IMR-90 (cell line): Measurements from ENCODE around the gene TELO2. TPM values are rescaled to one million over a fixed set of nuclear protein-coding genes. Genes with fewer than 3 reads are reported as not detected.

Experiments
- ATAC-seq: fragments of 200-7000 bp; cut with Tn5 transposase; 2 replicates; pipeline ENCODE4 v1.9.1; 2020; ENCODE audit warnings: low read depth, mild to moderate bottlenecking, moderate library complexity
- BruUV-seq: library from RNA; stranded (reverse); fragments of 400-500 nt; replicated peaks from 2 replicates; lab custom pipeline; 2021; lab: Mats Ljungman, UMichigan
- CTCF ChIA-PET: fragments of 300-600 bp; formaldehyde crosslinking; extraction: SDS; loops from one replicate; lab custom pipeline; 2021; ENCODE audit warnings: antibody characterized with exemption; lab: Yijun Ruan, JAX
- POLR2A ChIA-PET: fragments of 300-600 bp; sonication (Branson Sonifier 250); formaldehyde crosslinking; loops from one replicate; lab custom pipeline; 2022; ENCODE audit warnings: antibody characterized with exemption; ENCODE audit not compliant: unreplicated experiment; lab: Charles Lee
- DNase-seq: peaks from one replicate; pipeline ENCODE4 v3.0.0; 2013
- H2AFZ ChIP-seq: replicated peaks from 2 replicates; pipeline ENCODE3; 2013; ENCODE audit warnings: low read length, mild to moderate bottlenecking; ENCODE audit not compliant: poor library complexity
- H2AK5ac ChIP-seq: 2 replicates; pipeline ENCODE4 v1.6.1; 2013; ENCODE audit warnings: low read depth, low read length, inconsistent platforms
- H2AK9ac ChIP-seq: replicated peaks from 2 replicates; pipeline ENCODE3; 2013; ENCODE audit warnings: mild to moderate bottlenecking, low read depth, low read length, moderate library complexity; ENCODE audit not compliant: poor library complexity
- H2BK120ac ChIP-seq: 2 replicates; pipeline ENCODE4 v1.6.1; 2013; ENCODE audit warnings: low read depth, low read length, inconsistent platforms
- H2BK15ac ChIP-seq: 3 replicates; pipeline ENCODE4 v1.6.1; 2013; ENCODE audit warnings: low read depth, low read length, inconsistent platforms
- H2BK20ac ChIP-seq: 2 replicates; pipeline ENCODE4 v1.6.1; 2013; ENCODE audit warnings: low read depth, mild to moderate bottlenecking, inconsistent platforms, low read length, moderate library complexity
- H2BK5ac ChIP-seq: 2 replicates; pipeline ENCODE4 v1.6.1; 2013; ENCODE audit warnings: mild to moderate bottlenecking, low read depth, low read length, inconsistent platforms; ENCODE audit not compliant: poor library complexity, severe bottlenecking
- H3K14ac ChIP-seq: replicated peaks from 2 replicates; pipeline ENCODE4 v1.6.1; 2013; ENCODE audit warnings: low read depth, low read length, inconsistent platforms
- H3K18ac ChIP-seq: 2 replicates; pipeline ENCODE4 v1.6.1; 2013; ENCODE audit warnings: low read depth, low read length, control low read depth
- H3K23ac ChIP-seq: 2 replicates; pipeline ENCODE4 v1.6.1; 2013; ENCODE audit warnings: low read depth, low read length, inconsistent platforms
- H3K27ac ChIP-seq: 2 replicates; pipeline ENCODE4 v1.5.1; 2013; ENCODE audit warnings: mild to moderate bottlenecking, control low read depth, low read length; ENCODE audit not compliant: insufficient read depth
- H3K27me3 ChIP-seq: 2 replicates; pipeline ENCODE4 v1.6.1; 2013; ENCODE audit warnings: low read length; ENCODE audit not compliant: control insufficient read depth, insufficient read depth
- H3K36me3 ChIP-seq: 2 replicates; pipeline ENCODE4 v1.6.1; 2013; ENCODE audit warnings: low read length, mixed read lengths; ENCODE audit not compliant: control insufficient read depth, insufficient read depth
- H3K4ac ChIP-seq: 2 replicates; pipeline ENCODE4 v1.6.1; 2013; ENCODE audit warnings: low read depth, low read length, inconsistent platforms
- H3K4me1 ChIP-seq: 2 replicates; pipeline ENCODE4 v1.6.1; 2013; ENCODE audit warnings: low read length, mixed read lengths; ENCODE audit not compliant: control insufficient read depth, insufficient read depth
- H3K4me2 ChIP-seq: 2 replicates; pipeline ENCODE4 v1.6.1; 2013; ENCODE audit warnings: low read depth, mild to moderate bottlenecking, control low read depth, low read length, moderate library complexity
- H3K4me3 ChIP-seq: 2 replicates; pipeline ENCODE4 v1.5.1; 2013; ENCODE audit warnings: low read depth, mild to moderate bottlenecking, control low read depth, low read length, moderate library complexity; ENCODE audit not compliant: insufficient read depth
- H3K56ac ChIP-seq: 2 replicates; pipeline ENCODE4 v1.6.1; 2013; ENCODE audit warnings: low read length, inconsistent platforms; ENCODE audit not compliant: insufficient read depth; ENCODE audit errors: extremely low read depth
- H3K79me1 ChIP-seq, 2 experiments: 2 replicates each; pipeline ENCODE4 v1.6.1; 2013; ENCODE audit warnings: low read length in 2 of 2, inconsistent platforms in 1 of 2, low read depth in 1 of 2
- H3K9ac ChIP-seq: 2 replicates; pipeline ENCODE4 v1.6.1; 2013; ENCODE audit warnings: low read depth, low read length, control low read depth
- H3K9me1 ChIP-seq: 2 replicates; pipeline ENCODE4 v1.6.1; 2013; ENCODE audit warnings: low read length, inconsistent platforms; ENCODE audit not compliant: insufficient read depth
- H3K9me3 ChIP-seq: 2 replicates; pipeline ENCODE4 v1.6.1; 2013; ENCODE audit warnings: low read length; ENCODE audit not compliant: control insufficient read depth, insufficient read depth
- H4K20me1 ChIP-seq: 2 replicates; pipeline ENCODE4 v1.6.1; 2013; ENCODE audit warnings: low read length, inconsistent platforms; ENCODE audit not compliant: insufficient read depth
- H4K5ac ChIP-seq: 2 replicates; pipeline ENCODE4 v1.6.1; 2013; ENCODE audit warnings: mild to moderate bottlenecking, low read depth, low read length, control low read depth
- H4K8ac ChIP-seq, 2 experiments: 2 replicates each; pipeline ENCODE4 v1.6.1; 2013; ENCODE audit warnings: low read depth in 2 of 2, low read length in 2 of 2, control low read depth in 1 of 2, inconsistent platforms in 1 of 2
- H4K91ac ChIP-seq: 2 replicates; pipeline ENCODE4 v1.6.1; 2013; ENCODE audit warnings: low read depth, low read length, inconsistent platforms; ENCODE audit not compliant: insufficient read depth
- CEBPB ChIP-seq: IDR thresholded peaks from 2 replicates; pipeline ENCODE4 v1.6.1; 2012; ENCODE audit warnings: low read depth, low read length, improper control_type of control experiment
- CTCF ChIP-seq: conservative IDR thresholded peaks from 2 replicates; pipeline ENCODE4 v1.5.1; 2012; ENCODE audit warnings: mild to moderate bottlenecking, low read depth, low read length, improper control_type of control experiment
- MAZ ChIP-seq: IDR thresholded peaks from 2 replicates; pipeline ENCODE4 v1.6.1; 2012; ENCODE audit warnings: low read depth, mild to moderate bottlenecking, low read length, improper control_type of control experiment, moderate library complexity, borderline replicate concordance
- WGBS, 2 experiments: methylation state at CpG; one replicate each; pipeline versions ENCODE4 v1.1.5 to v1.1.7; 2013; ENCODE audit warnings: missing lambda C conversion rate in 2 of 2; ENCODE audit not compliant: insufficient read length in 1 of 2; ENCODE audit errors: extremely low coverage in 2 of 2; 5-methylcytosine and 5-hydroxymethylcytosine counted together
- dilution Hi-C: fragments of 300-500 bp; cut with HindIII; formaldehyde crosslinking; loops from one replicate; pipeline ENCODE4 v1.14.3; 2018; ENCODE audit warnings: low sequenced_read_pairs; ENCODE audit not compliant: unreplicated experiment
- in situ Hi-C: fragments of 300-500 bp; cut with MboI; formaldehyde crosslinking; loops from 3 replicates; pipeline ENCODE4 v1.14.3; 2019; ENCODE audit warnings: low sequenced_read_pairs, inconsistent platforms, mixed read lengths
- intact Hi-C: fragments of 100-400 bp; cut with micrococcal nuclease; formaldehyde crosslinking; loops from 2 replicates; pipeline ENCODE4 v1.10.0; 2022
- polyA plus RNA-seq, 3 experiments: library from polyadenylated mRNA; depleted of rRNA; stranded (reverse); fragments of >200 nt; gene quantifications; 2 replicates each; pipeline ENCODE4 v1.2.3, GENCODE V29; 2012; ENCODE audit warnings: low replicate concordance in 1 of 3
- total RNA-seq: library from RNA; depleted of rRNA; stranded (reverse); fragments of >200 nt; gene quantifications from 2 replicates; pipeline ENCODE4 v1.2.3, GENCODE V29; 2012
- TF ChIP-seq, protein P1 (sequence below): fragments of 150-350 bp; IDR thresholded peaks from 2 replicates; pipeline ENCODE4 v1.6.1; 2017; ENCODE audit warnings: mild to moderate bottlenecking, antibody characterized with exemption, low read length, low read depth
- TF ChIP-seq, protein P2 (sequence below): fragments of 150-350 bp; IDR thresholded peaks from 2 replicates; pipeline ENCODE4 v1.6.1; 2016; ENCODE audit warnings: low read depth, mild to moderate bottlenecking, low read length, moderate library complexity, borderline replicate concordance

The TELO2 gene
- total and polyA plus RNA-seq, 2 of the 4 experiments (the other 2 are of a cell fraction), result 6.6 to 26.6 TPM

DNA sequence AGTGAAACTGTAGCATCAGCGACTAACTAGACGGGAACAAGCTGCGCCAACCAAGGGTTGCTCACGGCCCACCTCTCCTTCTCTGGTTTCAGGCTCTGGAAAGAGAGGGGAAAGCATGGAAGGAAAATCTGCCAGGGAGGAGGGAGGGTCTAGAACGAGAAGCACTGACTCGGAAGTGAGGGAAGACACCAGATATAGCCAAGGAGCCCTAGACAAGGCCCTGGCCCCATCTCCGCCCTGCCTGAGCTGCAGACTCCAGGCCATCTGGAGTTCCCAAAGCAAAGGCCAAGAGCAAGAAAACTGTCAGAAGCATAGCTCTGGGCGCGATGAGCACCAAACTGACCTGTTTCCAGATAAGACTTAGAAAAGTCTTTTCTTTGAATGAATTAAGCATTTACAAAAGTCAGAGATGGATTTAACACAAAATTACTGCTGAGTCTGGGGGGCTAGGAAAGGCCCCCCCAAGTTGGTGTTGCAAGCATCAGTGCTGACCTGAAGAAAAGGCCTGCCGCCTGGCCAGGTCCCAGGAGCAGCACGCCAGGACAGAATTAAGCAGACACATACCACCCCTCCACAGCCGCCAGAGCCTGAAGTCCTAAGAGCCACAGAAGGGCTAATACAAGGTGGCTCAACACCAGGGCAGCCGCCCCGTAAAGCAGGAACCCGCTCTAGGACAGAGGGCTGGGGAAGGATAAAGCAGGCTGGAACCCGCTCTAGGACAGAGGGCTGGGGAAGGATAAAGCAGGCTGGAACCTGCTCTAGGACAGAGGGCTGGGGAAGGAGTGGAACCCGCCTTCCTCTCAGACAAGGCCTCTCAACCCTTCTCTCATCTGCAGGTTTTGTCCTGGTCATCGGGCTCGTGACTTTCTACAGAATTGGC lies 61.0 kb downstream of the TELO2 start:
- in situ Hi-C loops, result no loop called here
- Histone ChIP-seq H4K20me1 (no peaks in the 10 kb centered on the region), H3K14ac (no peak overlapping the region), H3K36me3 (peaks cover 34% of the 10 kb centered on the region), H3K9ac (no peak overlapping the region), H3K9me3 (no peaks in the 10 kb centered on the region), H3K27me3 (no peaks in the 10 kb centered on the region), H3K4me1 (no peaks in the 10 kb centered on the region), H3K56ac (no peak overlapping the region), H2BK15ac (no peak overlapping the region), H4K8ac (no peak overlapping the region), H4K5ac (no peak overlapping the region), H2BK5ac (no peak overlapping the region), H3K18ac (no peak overlapping the region), H2BK20ac (no peak overlapping the region), H3K79me1 (peaks cover 0 to 10% of the 10 kb centered on the region in 2 experiments; a peak in 3 of 4 replicates), H3K27ac (no peak overlapping the region), H4K91ac (no peak overlapping the region), H3K4me2 (no peak overlapping the region), H3K23ac (no peak overlapping the region), H2AK9ac (no peak overlapping the region), H3K4me3 (no peak overlapping the region), H2AK5ac (no peak overlapping the region), H2BK120ac (no peak overlapping the region), H3K9me1 (no peaks in the 10 kb centered on the region), H3K4ac (no peak overlapping the region), H2AFZ (no peak overlapping the region)
- intact Hi-C loops, result no loop called here
- dilution Hi-C loops, result no loop called here
- no peak for ATAC-seq
- no peak for DNase-seq
- WGBS, 2 experiments, result 78% methylated on average over 5 of the region's 19 CpGs; no CpG with 5 or more reads in 1 of the 2 experiments
- no TSS peak for BruUV-seq
- CTCF ChIA-PET, result no interaction called here
- POLR2A ChIA-PET, result no interaction called here
- TF ChIP-seq, protein P1, sequence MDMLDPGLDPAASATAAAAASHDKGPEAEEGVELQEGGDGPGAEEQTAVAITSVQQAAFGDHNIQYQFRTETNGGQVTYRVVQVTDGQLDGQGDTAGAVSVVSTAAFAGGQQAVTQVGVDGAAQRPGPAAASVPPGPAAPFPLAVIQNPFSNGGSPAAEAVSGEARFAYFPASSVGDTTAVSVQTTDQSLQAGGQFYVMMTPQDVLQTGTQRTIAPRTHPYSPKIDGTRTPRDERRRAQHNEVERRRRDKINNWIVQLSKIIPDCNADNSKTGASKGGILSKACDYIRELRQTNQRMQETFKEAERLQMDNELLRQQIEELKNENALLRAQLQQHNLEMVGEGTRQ, result no peak
- TF ChIP-seq MAZ (no peak), CTCF (no peak), CEBPB (no peak)
- TF ChIP-seq, protein P2, sequence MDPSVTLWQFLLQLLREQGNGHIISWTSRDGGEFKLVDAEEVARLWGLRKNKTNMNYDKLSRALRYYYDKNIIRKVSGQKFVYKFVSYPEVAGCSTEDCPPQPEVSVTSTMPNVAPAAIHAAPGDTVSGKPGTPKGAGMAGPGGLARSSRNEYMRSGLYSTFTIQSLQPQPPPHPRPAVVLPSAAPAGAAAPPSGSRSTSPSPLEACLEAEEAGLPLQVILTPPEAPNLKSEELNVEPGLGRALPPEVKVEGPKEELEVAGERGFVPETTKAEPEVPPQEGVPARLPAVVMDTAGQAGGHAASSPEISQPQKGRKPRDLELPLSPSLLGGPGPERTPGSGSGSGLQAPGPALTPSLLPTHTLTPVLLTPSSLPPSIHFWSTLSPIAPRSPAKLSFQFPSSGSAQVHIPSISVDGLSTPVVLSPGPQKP, result no peak
